Measurements from ENCODE around the gene MAPK1.

- TF ChIP-seq RELA (CRISPR knock-in tag; IDR thresholded peaks at IDR 0.05; ENCODE audit: borderline replicate concordance) (no peak), JUN (CRISPR knock-in tag; IDR thresholded peaks at IDR 0.05) (no peak), CTCF (IDR thresholded peaks at IDR 0.05) (no peak), FOXJ3 (CRISPR knock-in tag; IDR thresholded peaks at IDR 0.05; ENCODE audit: borderline replicate concordance) (no peak), CREB1 (CRISPR knock-in tag; IDR thresholded peaks at IDR 0.05) (no peak), ETV6 (CRISPR knock-in tag; IDR thresholded peaks at IDR 0.05) (no peak), NFE2L1 (CRISPR knock-in tag; IDR thresholded peaks at IDR 0.05) (no peak)
Measured at GRCh38 chr22:21714786-21715185, 152.7 kb downstream of the MAPK1 start.
